AG04449 (cell line): ENCODE results near the gene RPS18.
"Not testable (repeated sequence)": the region's sequence is repeated elsewhere in the genome, so short reads cannot be mapped to it uniquely, and the experiment has no call there.

ENCODE experiments used
- CTCF ChIA-PET: fragments of 350-600 bp; formaldehyde crosslinking; extraction: SDS; loops from one replicate; lab custom pipeline; 2021; ENCODE audit warnings: antibody characterized with exemption; lab: Yijun Ruan, JAX
- POLR2A ChIA-PET: fragments of 400-600, 350-600 bp; formaldehyde crosslinking; extraction: SDS; loops from one replicate; lab custom pipeline; 2020; ENCODE audit warnings: antibody characterized with exemption, inconsistent platforms; lab: Yijun Ruan, JAX
- DNase-seq: peaks from one replicate; pipeline ENCODE4 v3.0.0-alpha.2; 2010; ENCODE audit warnings: low read depth, low spot score
- H3K4me3 ChIP-seq: 2 replicates; pipeline ENCODE4 v1.5.1; 2011; ENCODE audit warnings: low read depth, mild to moderate bottlenecking, control low read depth, low read length
- TF ChIP-seq, protein P1 (sequence below): IDR thresholded peaks from one replicate; pipeline ENCODE4 v1.5.1; 2011; ENCODE audit warnings: mild to moderate bottlenecking, moderate library complexity, low read length, control low read depth, inconsistent platforms; ENCODE audit not compliant: insufficient read depth; ENCODE audit errors: missing control alignments

The RPS18 gene

DNA sequence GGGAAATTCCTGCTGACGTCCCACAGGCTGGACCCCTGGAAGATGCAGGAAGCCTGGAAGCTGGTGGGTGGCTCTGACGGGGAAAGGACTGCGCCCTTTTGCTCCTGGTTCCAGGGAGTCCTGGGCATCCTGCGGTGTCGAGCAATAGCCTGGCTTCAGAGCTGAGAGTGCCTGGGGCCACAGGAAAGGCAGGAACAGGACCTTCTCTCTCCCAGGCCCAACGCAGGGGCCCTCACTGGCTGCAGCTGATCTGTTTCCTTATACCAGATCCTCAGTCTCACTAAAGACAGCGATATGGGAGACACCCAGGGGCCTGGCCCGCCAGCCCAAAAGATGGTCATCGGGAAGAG is 6.5 kb downstream of the RPS18 start:
- POLR2A ChIA-PET, result interaction anchor here (1.0 to 3.9 kb wide), 6 partner anchors 10 to 74 kb away, joined by 3 to 57 read pairs (median 5); partner anchors contain the start of genes HSD17B8, PFDN6, RGL2 and WDR46
- TF ChIP-seq, protein P1, sequence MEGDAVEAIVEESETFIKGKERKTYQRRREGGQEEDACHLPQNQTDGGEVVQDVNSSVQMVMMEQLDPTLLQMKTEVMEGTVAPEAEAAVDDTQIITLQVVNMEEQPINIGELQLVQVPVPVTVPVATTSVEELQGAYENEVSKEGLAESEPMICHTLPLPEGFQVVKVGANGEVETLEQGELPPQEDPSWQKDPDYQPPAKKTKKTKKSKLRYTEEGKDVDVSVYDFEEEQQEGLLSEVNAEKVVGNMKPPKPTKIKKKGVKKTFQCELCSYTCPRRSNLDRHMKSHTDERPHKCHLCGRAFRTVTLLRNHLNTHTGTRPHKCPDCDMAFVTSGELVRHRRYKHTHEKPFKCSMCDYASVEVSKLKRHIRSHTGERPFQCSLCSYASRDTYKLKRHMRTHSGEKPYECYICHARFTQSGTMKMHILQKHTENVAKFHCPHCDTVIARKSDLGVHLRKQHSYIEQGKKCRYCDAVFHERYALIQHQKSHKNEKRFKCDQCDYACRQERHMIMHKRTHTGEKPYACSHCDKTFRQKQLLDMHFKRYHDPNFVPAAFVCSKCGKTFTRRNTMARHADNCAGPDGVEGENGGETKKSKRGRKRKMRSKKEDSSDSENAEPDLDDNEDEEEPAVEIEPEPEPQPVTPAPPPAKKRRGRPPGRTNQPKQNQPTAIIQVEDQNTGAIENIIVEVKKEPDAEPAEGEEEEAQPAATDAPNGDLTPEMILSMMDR, result no peak
- no peak overlapping the region for H3K4me3 ChIP-seq
- CTCF ChIA-PET, result interaction anchor here (1.4 to 6.1 kb wide), 4 partner anchors 11 to 67 kb away, joined by 3 to 41 read pairs (median 5); partner anchors contain the start of genes PFDN6 and WDR46
- no peak for DNase-seq

DNA sequence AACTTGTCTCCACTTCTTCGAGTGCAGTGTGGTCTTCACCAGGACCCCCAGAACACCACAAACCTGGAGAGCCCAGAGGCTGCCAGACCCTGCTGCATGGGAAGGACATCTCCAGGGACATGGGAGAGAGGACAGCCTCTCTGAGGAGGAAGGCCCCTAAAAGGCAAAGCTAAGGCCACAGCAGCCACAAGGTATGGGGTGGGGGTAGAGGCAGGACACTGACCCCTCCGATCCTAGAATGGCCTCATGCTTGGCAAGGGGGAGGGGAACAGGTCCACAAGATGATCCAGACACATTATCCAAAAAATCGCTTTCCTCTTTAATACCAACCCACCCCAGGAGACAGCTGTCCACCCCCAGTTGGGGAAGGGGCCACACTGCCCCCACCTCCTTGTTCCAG is 6.9 kb downstream of the RPS18 start:
- H3K4me3 ChIP-seq, result no peak overlapping the region
- CTCF ChIA-PET, result interaction anchor here (1.4 to 6.1 kb wide), 3 partner anchors 10 to 67 kb away, joined by 3 to 41 read pairs (median 3); partner anchors contain the start of genes PFDN6 and WDR46
- TF ChIP-seq, protein P1, result no peak
- no peak for DNase-seq
- POLR2A ChIA-PET, result interaction anchor here (1.2 to 3.9 kb wide), 2 partner anchors 9 to 19 kb away, joined by 5 to 57 read pairs; partner anchors contain the start of genes PFDN6 and WDR46

DNA sequence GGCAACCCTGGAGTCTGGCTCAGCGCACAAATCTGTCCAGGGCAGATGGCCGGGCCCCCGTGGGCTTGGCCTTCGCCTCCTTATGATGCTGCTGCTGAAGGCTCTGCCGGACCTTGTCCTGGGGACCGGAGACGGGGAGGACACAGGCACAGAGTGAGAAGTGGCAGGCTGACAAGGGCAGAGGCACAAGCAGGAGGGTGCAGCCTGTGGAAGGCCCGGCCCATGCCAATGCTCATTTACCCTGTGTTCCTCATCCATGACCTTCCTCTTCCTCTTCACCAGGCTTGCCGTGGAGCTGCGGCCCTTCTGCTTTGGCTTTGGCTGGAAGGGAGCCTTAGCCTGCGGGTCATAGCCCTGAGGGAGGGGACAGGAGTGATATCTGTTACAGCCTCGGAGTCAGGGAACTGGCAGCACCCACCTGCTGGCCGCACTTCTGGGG is 7.4 kb downstream of the RPS18 start:
- POLR2A ChIA-PET, result interaction anchor here (3.9 kb wide), 1 partner anchor 9 kb away, joined by 57 read pairs; the partner anchor contains the start of genes PFDN6 and WDR46

DNA sequence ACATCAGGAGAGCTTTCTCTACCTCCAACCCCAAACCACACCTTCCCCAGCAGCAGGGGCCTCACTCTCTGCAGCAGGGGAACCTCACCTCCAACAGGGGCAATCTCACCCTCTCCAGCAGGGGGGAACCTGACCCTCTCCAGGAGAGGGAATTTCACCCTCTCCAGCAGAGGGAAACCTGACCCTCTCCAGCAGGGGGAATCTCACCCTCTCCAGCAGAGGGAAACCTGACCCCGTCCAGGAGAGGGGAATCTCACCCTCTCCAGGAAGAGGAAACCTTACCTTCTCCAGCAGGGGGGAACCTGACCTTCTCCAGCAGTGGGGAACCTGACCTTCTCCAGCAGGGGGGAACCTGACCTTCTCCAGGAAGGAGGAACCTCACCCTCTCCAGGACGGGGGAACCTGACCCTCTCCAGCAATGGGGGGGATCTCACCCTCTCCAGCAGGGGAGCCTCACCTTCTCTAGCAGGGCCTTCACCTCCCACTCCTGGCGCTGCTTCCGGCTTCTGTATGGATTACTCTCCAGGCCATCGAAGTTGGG is 8.2 kb downstream of the RPS18 start:
- POLR2A ChIA-PET, result interaction anchor here (3.9 kb wide), 1 partner anchor 8 kb away, joined by 57 read pairs; the partner anchor contains the start of genes PFDN6 and WDR46

More for the DNA sequence above, 7.4 kb downstream of the RPS18 start:
- no peak overlapping the region for H3K4me3 ChIP-seq
- TF ChIP-seq, protein P1, result no peak
- DNase-seq, result no peak
- CTCF ChIA-PET, result interaction anchor here (1.0 to 6.1 kb wide), 2 partner anchors 10 to 20 kb away, joined by 3 to 41 read pairs; partner anchors contain the start of genes PFDN6 and WDR46

DNA sequence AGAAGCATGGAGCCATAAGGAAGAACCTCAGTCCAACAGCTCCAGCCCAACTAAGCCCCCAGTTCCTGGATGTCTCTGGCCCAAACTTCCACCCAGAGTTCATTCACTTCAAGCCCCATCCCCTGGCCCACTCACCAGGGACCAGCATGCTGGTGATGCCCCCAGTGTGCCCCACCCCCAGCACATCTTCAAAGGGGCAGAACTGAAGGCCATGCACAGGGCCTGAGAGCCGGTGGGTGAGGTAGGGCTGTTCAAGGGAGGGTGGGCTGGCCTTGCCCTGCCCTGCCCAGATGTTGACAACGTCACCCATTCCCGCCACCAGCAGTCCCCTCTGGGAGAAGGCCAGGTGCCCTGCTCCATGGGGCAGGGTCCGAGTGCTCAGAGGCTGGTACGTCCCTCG is 8.7 kb downstream of the RPS18 start:
- no peak for DNase-seq
- TF ChIP-seq, protein P1, result no peak
- ChIA-PET CTCF (interaction anchor here (0.8 to 6.1 kb wide), 4 partner anchors 9 to 126 kb away, joined by 3 to 41 read pairs (median 4); partner anchors contain the start of genes PFDN6, RGL2 and WDR46), POLR2A (no interaction called here)
- H3K4me3 ChIP-seq, result no peak overlapping the region

More for the DNA sequence above, 8.2 kb downstream of the RPS18 start:
- TF ChIP-seq, protein P1, result peak; percentile 72
- no peak overlapping the region for H3K4me3 ChIP-seq
- CTCF ChIA-PET, result interaction anchor here (0.8 to 6.1 kb wide), 4 partner anchors 9 to 40 kb away, joined by 3 to 41 read pairs (median 4); partner anchors contain the start of genes PFDN6, RGL2 and WDR46
- DNase-seq, result no peak

DNA sequence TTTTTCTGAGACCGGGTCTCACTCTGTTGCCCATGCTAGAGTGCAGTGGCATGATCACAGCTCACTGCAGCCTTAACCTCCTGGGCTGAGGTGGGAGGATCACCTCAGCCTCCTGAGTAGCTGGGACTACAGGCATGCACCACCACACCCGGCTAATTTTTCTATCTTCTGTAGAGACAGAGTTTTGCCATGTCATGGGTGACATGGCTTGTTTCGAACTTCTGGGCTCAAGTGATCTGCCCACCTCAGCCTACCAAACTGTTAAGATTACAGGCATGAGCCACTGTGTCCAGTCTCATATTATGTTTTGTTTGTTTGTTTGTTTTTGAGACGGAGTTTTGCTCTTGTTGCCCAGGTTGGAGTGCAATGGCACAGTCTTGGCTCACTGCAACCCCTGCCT is 13.3 kb downstream of the RPS18 start:
- DNase-seq, CTCF ChIA-PET, POLR2A ChIA-PET, H3K4me3 ChIP-seq: not testable (repeated sequence)
